Activated CD4-positive, alpha-beta T cell treated with anti-CD3 and anti-CD28 coated beads, Interleukin-2, amount 10 ng/mL, durations not matched to agents 24 days and 14 days (primary cell): ENCODE results near the gene ACAA2. TPM values are rescaled to one million over a fixed set of nuclear protein-coding genes. Genes with fewer than 3 reads are reported as not detected.

Experiments used
- DNase-seq: peaks from one replicate; pipeline ENCODE4 v3.0.0; 2022
- H3K27ac Mint-ChIP-seq: one replicate; pipeline ENCODE4 v1.8.0; 2022; ENCODE audit warnings: mild to moderate bottlenecking, mixed read lengths
- H3K27me3 Mint-ChIP-seq: one replicate; pipeline ENCODE4 v1.8.0; 2022; ENCODE audit warnings: mixed read lengths
- H3K36me3 Mint-ChIP-seq: one replicate; pipeline ENCODE4 v1.8.0; 2022; ENCODE audit warnings: low read depth, mild to moderate bottlenecking, mixed read lengths
- H3K4me1 Mint-ChIP-seq: one replicate; pipeline ENCODE4 v1.8.0; 2021; ENCODE audit warnings: mixed read lengths
- H3K4me3 Mint-ChIP-seq: one replicate; pipeline ENCODE4 v1.8.0; 2022; ENCODE audit warnings: mild to moderate bottlenecking, moderate library complexity, mixed read lengths
- H3K9me3 Mint-ChIP-seq: one replicate; pipeline ENCODE4 v1.8.0; 2021; ENCODE audit warnings: mixed read lengths
- intact Hi-C: fragments of 100-400 bp; cut with micrococcal nuclease; formaldehyde crosslinking; loops from one replicate; pipeline ENCODE4 v1.15.1; 2023
- total RNA-seq: library from RNA; stranded (reverse); gene quantifications from 2 replicates; pipeline ENCODE4 v1.2.3, GENCODE V29; 2022

Gene ACAA2
- total RNA-seq, 1 donor from 2014 or later, result 69.7 TPM

DNA sequence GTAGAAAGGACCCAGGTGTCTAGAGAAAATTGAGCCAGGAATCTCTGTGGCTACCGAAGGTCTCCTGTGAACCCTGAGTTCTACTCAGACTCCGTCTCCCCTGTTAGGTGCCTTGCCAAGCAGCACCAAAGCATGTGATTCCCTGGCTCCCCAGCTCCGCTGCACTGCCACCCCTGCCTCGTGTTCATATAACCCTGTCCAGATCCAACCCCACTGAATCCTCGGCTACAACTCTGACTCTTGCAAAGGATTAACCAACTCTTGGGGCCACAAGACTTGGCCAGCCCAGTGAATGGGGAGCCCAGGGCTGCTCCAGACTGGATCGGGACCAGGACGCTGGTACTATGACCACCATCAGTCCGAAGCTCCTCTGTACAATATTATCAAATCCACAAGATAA is 37.3 kb upstream of the ACAA2 start:
- Mint-ChIP-seq H3K27ac (no peak overlapping the region), H3K4me1 (peaks cover 4% of the 10 kb centered on the region)
- intact Hi-C loops, result no loop called here

DNA sequence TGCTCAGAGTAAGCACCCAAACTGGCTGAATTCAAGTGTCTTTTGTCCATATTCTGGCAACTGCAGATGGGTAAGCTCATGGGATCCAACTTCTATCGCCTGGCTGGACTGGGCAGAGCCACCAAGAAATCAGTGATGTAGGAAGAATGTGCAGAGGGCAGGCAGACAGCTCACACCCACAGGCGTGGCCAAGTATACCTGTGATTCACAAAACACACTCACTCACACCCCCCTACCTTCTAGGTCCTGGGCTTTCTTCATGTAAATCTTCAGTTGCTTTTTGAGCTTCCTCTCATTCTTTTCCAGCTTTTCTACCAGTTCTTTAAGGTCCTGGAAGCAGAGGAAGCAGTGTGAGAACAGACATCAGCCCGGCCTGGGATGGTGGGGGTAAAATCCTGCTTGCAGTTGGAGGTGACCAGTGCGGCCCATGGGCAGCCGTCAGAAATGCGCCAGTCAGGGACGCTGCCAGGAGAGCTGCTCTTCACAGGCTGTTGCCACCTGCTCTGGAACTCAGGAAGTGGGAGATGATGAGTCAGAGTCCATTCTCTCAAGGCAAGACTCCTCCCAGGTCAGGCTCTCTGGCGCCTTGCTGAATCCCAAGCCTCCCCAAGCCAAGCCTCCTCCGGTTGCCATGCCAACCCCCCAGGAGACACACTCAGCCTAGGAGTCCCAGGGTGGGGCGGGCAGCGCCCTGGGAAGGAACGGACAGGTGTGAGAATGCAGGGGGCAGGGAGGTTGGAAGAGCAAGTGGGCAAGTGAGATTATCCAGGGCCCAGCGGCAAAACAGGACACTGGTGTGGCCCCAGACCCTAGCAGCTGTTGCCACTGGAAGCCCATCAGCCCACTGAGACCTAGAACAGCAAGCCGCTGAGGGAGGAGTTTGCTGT is 36.2 kb upstream of the ACAA2 start:
- Mint-ChIP-seq H3K9me3 (no peaks in the 10 kb centered on the region), H3K27ac (no peak overlapping the region), H3K4me1 (peaks cover 4% of the 10 kb centered on the region), H3K36me3 (no peaks in the 10 kb centered on the region), H3K27me3 (peaks cover 11% of the 10 kb centered on the region), H3K4me3 (no peak overlapping the region)
- intact Hi-C loops, result no loop called here
- no peak for DNase-seq

More for the DNA sequence above, 37.3 kb upstream of the ACAA2 start:
- no peaks in the 10 kb centered on the region for H3K9me3 Mint-ChIP-seq
- no peaks in the 10 kb centered on the region for H3K36me3 Mint-ChIP-seq
- H3K27me3 Mint-ChIP-seq, result peaks cover 11% of the 10 kb centered on the region
- no peak for DNase-seq
- no peak overlapping the region for H3K4me3 Mint-ChIP-seq

DNA sequence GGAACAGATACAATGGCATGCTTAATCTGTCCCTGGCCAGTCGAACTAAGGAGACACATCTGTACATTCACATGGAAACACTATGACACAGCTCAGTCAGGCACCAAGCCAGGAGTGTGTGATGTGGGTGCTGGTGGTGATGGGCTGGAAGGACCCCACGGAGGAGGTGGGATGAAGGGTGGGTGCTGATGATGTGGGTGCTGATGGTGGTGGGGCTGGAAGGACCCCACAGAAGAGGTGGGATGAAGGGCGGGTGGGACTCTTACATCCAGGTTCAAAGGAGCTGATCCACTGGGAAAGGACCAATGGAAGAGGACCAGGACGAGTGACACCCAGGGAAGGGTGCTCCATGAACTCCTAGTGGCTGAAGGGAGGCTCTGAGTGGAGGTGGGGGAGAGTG is 34.8 kb upstream of the ACAA2 start:
- no peak for DNase-seq
- H3K4me3 Mint-ChIP-seq, result no peak overlapping the region
- H3K9me3 Mint-ChIP-seq, result no peaks in the 10 kb centered on the region

DNA sequence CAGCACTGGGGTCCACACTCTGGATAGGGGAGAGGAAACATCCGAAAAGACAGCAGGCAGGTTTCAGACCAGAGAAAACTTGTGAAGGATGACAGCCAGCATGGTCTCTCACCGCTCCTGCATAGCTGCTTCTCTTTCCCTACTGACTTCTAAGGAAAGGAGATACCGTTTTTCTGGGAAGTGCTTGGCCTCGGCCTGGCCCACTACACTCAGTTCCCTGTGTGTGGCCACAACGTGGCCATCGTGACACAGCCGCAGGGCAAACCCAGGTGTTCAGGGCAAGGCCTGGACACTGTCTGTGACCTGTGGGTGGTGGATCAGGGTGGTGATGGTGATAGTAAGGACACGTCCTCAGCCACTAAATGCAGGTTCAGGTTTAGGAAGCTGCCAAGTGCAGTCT is 34.2 kb upstream of the ACAA2 start:
- Mint-ChIP-seq H3K36me3 (no peaks in the 10 kb centered on the region), H3K9me3 (no peaks in the 10 kb centered on the region), H3K4me3 (no peak overlapping the region), H3K27ac (no peak overlapping the region), H3K27me3 (peaks cover 11% of the 10 kb centered on the region), H3K4me1 (peaks cover 5% of the 10 kb centered on the region)
- intact Hi-C loops, result no loop called here
- no peak for DNase-seq

More for the DNA sequence above, 34.8 kb upstream of the ACAA2 start:
- intact Hi-C loops, result no loop called here
- Mint-ChIP-seq H3K36me3 (no peaks in the 10 kb centered on the region), H3K4me1 (peaks cover 5% of the 10 kb centered on the region), H3K27me3 (peaks cover 11% of the 10 kb centered on the region), H3K27ac (no peak overlapping the region)

DNA sequence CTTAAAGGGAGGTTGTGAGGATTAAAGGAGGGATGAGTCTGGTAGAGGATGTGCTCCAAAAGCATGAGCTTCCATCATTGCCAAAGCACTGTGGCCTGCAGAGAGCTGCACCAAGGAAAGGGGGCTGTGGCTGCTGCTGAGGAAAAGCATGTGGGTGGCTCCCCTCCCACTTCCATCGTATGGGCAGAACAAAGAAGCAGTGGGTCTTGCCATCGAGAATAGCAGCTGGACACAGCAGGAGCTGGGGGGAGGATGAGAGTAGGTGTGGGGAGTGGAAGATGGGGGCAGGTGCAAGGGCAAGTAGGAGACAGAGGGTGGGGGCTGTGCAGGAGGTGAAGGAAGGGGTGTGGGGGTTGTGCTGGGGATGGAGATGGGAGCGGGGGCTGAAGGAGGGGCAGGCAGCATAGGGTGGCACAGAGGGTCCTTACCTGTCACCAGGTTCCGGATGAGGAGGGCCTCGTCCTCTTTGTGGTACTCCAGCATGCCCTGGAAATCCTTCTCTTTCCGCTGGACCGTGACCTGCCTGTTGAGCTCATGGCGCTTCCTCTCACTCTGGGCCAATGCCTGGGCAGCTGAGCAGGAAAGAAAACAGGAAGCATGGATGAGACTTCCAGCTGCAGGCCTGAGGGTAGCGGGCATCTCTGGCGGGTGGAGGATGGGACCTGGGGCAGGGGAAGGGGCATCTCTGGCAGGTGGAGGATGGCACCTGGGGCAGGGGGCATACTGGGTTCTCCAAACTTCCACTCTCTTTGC is 33.6 kb upstream of the ACAA2 start:
- H3K27me3 Mint-ChIP-seq, result peaks cover 11% of the 10 kb centered on the region
- no peak overlapping the region for H3K4me3 Mint-ChIP-seq
- intact Hi-C loops, result no loop called here
- no peaks in the 10 kb centered on the region for H3K36me3 Mint-ChIP-seq
- no peaks in the 10 kb centered on the region for H3K9me3 Mint-ChIP-seq
- no peak for DNase-seq
- H3K4me1 Mint-ChIP-seq, result peaks cover 5% of the 10 kb centered on the region
- no peak overlapping the region for H3K27ac Mint-ChIP-seq

DNA sequence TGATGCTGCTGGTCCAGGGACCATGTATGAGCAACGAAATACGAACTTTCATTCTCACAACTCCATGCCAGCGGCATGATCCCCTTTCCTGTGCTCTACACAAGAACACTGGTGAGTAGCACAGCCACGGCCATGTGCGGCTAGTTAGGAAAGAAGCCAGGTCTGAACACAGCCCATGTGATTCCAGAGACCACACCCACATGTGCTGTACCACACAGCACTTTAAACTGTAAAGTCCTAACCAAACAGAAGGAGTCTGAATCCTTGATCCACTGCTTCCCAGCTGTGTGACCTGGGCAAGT is 33.0 kb upstream of the ACAA2 start:
- H3K4me3 Mint-ChIP-seq, result no peak overlapping the region
- no peaks in the 10 kb centered on the region for H3K9me3 Mint-ChIP-seq
- no peak for DNase-seq
- H3K4me1 Mint-ChIP-seq, result peaks cover 5% of the 10 kb centered on the region
- H3K36me3 Mint-ChIP-seq, result no peaks in the 10 kb centered on the region
- intact Hi-C loops, result no loop called here
- no peak overlapping the region for H3K27ac Mint-ChIP-seq
- H3K27me3 Mint-ChIP-seq, result peaks cover 11% of the 10 kb centered on the region

DNA sequence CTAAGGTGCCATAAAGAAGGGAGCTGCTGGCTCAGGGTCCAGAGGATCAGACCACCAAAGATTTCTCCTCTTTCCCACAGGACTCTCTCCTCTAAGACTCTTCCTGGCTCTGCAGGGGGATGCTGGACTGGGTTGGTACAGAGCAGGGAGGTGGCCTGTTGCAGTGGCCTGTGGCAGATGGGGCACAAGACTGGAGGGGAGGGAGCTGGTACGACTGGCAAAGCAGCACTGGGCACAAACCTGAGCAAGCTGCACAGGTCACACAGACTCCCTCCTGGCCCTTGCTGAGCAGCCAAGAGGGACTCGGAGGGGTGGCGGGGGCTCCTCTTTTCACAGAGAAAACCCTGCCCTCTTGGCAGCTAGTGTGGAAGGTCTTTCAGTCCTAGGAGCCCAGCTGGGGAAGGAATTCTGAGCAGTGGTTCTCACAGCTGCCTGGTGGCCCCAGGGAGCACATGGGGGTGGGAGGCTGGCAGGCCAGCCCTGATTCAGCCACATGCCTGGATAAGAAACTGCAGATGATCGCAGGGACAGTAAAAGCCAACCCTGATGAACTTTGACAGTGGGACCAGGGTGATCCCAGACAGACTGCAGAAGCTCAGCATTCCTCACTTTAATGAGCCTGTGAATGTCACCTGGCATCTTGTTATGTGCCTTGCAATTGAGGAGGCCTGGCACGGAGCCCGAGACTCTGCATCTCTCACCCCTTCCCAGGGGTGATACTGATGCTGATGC is 32.5 kb upstream of the ACAA2 start:
- Mint-ChIP-seq H3K9me3 (no peaks in the 10 kb centered on the region), H3K27me3 (peaks cover 11% of the 10 kb centered on the region), H3K4me1 (peaks cover 5% of the 10 kb centered on the region), H3K36me3 (no peaks in the 10 kb centered on the region), H3K27ac (no peak overlapping the region), H3K4me3 (no peak overlapping the region)
- intact Hi-C loops, result no loop called here
- DNase-seq, result no peak

DNA sequence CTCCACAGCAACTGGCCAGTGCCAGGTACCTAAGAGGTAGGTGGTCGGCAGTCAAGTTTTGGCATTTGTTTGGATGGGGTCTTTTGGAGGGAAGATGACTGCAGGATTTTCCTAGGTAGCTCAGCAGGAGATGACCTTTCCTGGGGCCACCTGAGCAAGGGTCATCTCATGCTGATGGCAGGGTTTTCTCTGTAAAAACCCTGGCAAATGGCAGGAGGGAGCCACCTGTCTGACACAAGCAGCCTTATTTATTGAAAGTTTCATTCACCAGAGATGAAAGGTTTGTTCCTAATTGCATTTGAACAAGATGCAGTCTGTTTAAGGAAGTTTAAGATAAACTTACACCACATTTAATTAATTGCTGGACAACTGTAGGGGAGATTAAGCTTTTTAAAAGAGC is 31.6 kb upstream of the ACAA2 start:
- intact Hi-C loops, result no loop called here
- Mint-ChIP-seq H3K27ac (no peak overlapping the region), H3K4me3 (no peak overlapping the region), H3K4me1 (peaks cover 5% of the 10 kb centered on the region), H3K9me3 (no peaks in the 10 kb centered on the region), H3K27me3 (peaks cover 10% of the 10 kb centered on the region), H3K36me3 (no peaks in the 10 kb centered on the region)
- DNase-seq, result no peak

DNA sequence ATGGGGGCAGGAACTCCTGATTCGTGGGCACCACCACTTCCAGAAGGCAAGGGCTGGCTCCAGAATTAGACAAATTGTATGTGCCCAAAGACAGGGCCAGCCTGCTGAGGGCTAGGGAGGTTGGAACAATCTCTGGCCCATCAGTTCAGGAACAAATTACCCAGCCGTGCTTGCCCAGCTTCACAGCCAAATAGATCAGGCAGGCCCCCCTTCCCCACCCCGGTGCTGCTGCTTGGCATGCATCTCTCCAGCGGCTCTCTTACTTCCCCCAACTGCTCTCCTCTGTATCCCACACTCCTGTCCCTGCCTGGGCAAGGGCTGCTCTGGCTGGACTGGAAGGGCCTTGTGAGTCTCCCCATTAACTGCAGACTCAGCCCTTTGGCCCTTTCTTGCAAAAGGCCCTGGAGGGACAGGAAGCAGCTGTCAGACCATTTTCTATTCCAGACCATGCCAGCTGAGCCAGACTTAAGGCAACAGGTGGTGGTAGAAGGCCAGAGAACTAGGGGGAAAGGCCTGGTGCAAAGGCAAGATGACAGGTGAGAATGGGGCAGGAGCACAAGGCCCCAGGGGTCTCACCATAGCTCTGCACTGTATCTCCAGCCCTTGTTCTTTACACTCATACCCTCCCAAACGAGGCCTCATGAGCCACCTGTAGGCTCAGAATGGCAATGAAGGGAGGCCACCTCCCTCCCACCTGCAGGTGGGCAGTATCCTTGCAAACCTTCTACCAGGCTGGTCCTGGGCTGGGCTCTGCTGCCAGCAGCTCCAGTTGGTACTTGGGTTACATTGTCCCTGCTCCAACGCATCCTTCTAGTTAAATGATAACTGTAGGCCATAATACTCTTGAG is 30.7 kb upstream of the ACAA2 start:
- Mint-ChIP-seq H3K27ac (no peak overlapping the region), H3K4me1 (peaks cover 3% of the 10 kb centered on the region), H3K9me3 (no peaks in the 10 kb centered on the region), H3K4me3 (no peak overlapping the region), H3K36me3 (no peaks in the 10 kb centered on the region), H3K27me3 (peaks cover 10% of the 10 kb centered on the region)
- DNase-seq, result no peak
- intact Hi-C loops, result no loop called here

DNA sequence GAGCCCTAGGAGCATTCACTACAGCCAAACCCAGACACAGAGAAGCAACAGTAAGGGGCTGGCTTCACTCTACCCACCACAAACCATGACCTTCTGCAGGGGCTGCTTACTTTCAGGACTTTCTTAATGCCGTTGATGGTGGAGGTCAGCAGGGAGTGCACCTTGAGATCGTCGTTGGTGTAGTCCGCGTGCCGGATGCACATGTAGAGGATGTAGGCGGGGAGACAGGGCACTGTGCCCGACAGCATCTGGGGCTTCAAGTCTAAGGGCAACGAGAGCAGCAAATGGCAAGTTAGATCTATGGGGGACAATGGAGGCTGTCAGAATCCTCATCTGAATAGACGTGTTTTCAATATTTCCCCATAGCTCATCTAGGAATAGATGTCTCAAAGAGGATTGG is 29.8 kb upstream of the ACAA2 start:
- peaks cover 5% of the 10 kb centered on the region for H3K27me3 Mint-ChIP-seq
- no peak for DNase-seq
- intact Hi-C loops, result no loop called here
- no peaks in the 10 kb centered on the region for H3K36me3 Mint-ChIP-seq
- peaks cover 3% of the 10 kb centered on the region for H3K4me1 Mint-ChIP-seq
- no peak overlapping the region for H3K4me3 Mint-ChIP-seq
- H3K9me3 Mint-ChIP-seq, result no peaks in the 10 kb centered on the region
- no peak overlapping the region for H3K27ac Mint-ChIP-seq

DNA sequence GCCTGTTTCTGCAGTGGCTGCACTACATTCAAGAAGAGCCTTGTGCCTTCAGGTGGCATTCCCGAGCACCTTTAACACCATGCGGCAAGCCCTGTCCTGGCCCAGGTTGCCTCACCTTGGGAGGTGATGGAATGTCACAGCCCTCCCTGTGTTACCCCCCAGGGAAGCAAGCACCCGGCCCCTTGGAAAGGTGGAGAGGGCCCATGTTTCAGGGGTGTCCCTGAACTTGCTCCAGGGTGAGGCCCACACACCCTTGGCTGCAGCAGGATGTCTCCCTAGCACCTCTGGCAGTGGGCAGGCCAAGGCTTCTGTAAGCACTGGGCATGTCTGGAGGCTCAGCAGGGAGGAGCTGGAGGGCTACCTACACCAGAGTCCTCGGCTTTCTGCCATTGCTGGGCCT is 29.3 kb upstream of the ACAA2 start:
- intact Hi-C loops, result no loop called here

DNA sequence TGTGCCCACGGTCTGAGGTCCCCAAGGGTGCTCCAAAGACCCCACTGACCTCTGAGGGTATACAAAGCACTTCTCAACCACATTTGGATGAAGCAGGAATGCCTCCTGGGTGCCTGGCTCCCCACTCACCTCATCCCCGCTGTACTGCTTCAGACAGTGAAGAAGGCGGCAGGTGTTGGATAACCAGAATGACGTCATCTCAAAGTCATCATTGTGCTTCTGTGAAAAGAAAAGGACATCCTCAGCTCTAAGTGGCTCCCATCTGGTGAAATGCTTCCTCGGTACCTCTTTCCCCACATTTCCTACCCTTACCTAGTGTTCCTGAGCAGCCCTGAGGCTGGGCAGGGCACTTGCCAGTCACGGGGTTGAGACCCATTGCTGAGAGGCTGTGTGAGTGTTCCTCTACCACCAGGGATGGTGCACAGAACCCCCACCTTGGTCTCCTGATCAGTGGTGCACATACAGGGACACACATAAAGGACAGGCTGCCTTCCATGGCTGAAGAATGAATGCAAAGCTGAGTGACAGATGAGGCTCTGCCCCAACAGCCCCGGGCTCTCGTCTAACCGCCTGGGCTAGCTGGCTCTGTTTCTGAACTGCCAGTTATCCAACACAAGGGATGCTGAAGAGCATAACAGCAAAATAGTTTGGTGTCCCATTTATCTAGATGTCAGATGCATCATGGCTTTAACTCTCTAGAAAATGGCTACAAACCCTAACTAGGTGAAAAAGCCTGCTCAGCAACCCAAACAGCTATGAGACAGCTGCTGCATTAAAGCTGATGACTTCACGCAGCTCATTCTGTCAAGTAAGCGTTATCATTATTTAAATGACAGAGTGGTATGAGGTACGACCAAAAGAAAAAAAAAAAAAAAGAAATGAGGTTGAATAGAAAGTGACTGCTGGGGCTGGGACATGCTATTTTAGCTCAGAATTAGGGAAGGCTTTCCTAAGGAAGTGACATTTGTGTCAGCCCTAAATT is 28.2 kb upstream of the ACAA2 start:
- no peaks in the 10 kb centered on the region for H3K27me3 Mint-ChIP-seq
- H3K9me3 Mint-ChIP-seq, result no peaks in the 10 kb centered on the region
- intact Hi-C loops, result no loop called here
- DNase-seq, result no peak
- H3K27ac Mint-ChIP-seq, result no peak overlapping the region
- H3K36me3 Mint-ChIP-seq, result peaks cover 2% of the 10 kb centered on the region
- no peak overlapping the region for H3K4me3 Mint-ChIP-seq
- H3K4me1 Mint-ChIP-seq, result peaks cover 3% of the 10 kb centered on the region

More for the DNA sequence above, 29.3 kb upstream of the ACAA2 start:
- Mint-ChIP-seq H3K4me3 (no peak overlapping the region), H3K4me1 (peaks cover 3% of the 10 kb centered on the region), H3K9me3 (no peaks in the 10 kb centered on the region), H3K27ac (no peak overlapping the region), H3K27me3 (no peaks in the 10 kb centered on the region), H3K36me3 (no peaks in the 10 kb centered on the region)
- no peak for DNase-seq
